K562 (cell line): ENCODE measurements around the gene IPO8. TPM values are rescaled to one million over a fixed set of nuclear protein-coding genes. Genes with fewer than 3 reads are reported as not detected.
"Not testable (repeated sequence)": the region's sequence is repeated elsewhere in the genome, so short reads cannot be mapped to it uniquely, and the experiment has no call there.

Source experiments
- ATAC-seq: fragments of 200-7000 bp; cut with Tn5 transposase; 3 replicates; pipeline ENCODE4 v1.9.1; 2020; ENCODE audit warnings: moderate library complexity
- BruUV-seq: library from RNA; stranded (reverse); fragments of 400-500 nt; replicated peaks from 2 replicates; lab custom pipeline; 2021; lab: Mats Ljungman, UMichigan
- CTCF ChIA-PET: fragments of 300-600 bp; formaldehyde crosslinking; extraction: SDS; loops from one replicate; lab custom pipeline; 2021; ENCODE audit warnings: low intra/inter-chr PET ratio; lab: Yijun Ruan, JAX
- POLR2A ChIA-PET: fragments of 300-600, 350-650 bp; sonication (Branson Sonifier 250); formaldehyde crosslinking; extraction: SDS; loops from one replicate; lab custom pipeline; 2021; ENCODE audit warnings: antibody characterized with exemption, inconsistent platforms; lab: Yijun Ruan, JAX
- DNase-seq, 4 experiments: peaks; one replicate each; pipeline versions ENCODE4 v3.0.0 to v3.0.0-alpha.2; 2011 to 2018; ENCODE audit warnings: low spot score in 3 of 4, mixed read lengths in 3 of 4; ENCODE audit errors: extremely low read depth in 1 of 4
- FAIRE-seq: peaks from 2 replicates; lab custom pipeline; 2011; peaks lifted over from hg19 to GRCh38; lab: Jason Lieb, UNC
- H2AFZ ChIP-seq: 2 replicates; pipeline ENCODE4 v1.6.0; 2011; ENCODE audit warnings: low read depth, low read length, control low read depth, inconsistent platforms
- H3K27ac ChIP-seq: fragments of 200-600 bp; 3 replicates; pipeline ENCODE4 v1.8.0; 2011; ENCODE audit warnings: low read depth, mild to moderate bottlenecking, control low read depth, inconsistent platforms, low read length, moderate library complexity, mixed read lengths; ENCODE audit errors: extremely low read depth
- H3K27me3 ChIP-seq, 2 experiments: fragments of 300-600 bp in 1 of 2; 2 replicates in 1 of 2; 3 replicates in 1 of 2; pipeline versions ENCODE4 v1.6.0 to v1.8.0; 2011; ENCODE audit warnings: inconsistent platforms in 2 of 2, low read length in 2 of 2, mild to moderate bottlenecking in 1 of 2, mixed read lengths in 1 of 2, moderate library complexity in 1 of 2; ENCODE audit not compliant: control insufficient read depth in 2 of 2, insufficient read depth in 2 of 2
- H3K36me3 ChIP-seq: fragments of 300-600 bp; 3 replicates; pipeline ENCODE4 v1.8.0; 2011; ENCODE audit warnings: mild to moderate bottlenecking, low read length, inconsistent platforms; ENCODE audit not compliant: control insufficient read depth, insufficient read depth
- H3K4me1 ChIP-seq, 2 experiments: fragments of 200-600 bp in 1 of 2; replicated peaks in 1 of 2; 2 replicates in 1 of 2; 3 replicates in 1 of 2; pipeline versions ENCODE4 v1.5.1 to v1.8.0; 2011; ENCODE audit warnings: inconsistent platforms in 2 of 2, low read length in 2 of 2, mild to moderate bottlenecking in 1 of 2, mixed read lengths in 1 of 2, moderate library complexity in 1 of 2; ENCODE audit not compliant: control insufficient read depth in 2 of 2, insufficient read depth in 2 of 2
- H3K4me2 ChIP-seq: 2 replicates; pipeline ENCODE4 v1.6.1; 2011; ENCODE audit warnings: low read length, control low read depth, inconsistent platforms, mixed read lengths; ENCODE audit not compliant: insufficient read depth
- H3K4me3 ChIP-seq: fragments of 200-600 bp; sonication (generic), shearing (Covaris generic); 2 replicates; pipeline ENCODE4 v1.5.1; 2016; ENCODE audit warnings: control low read depth, inconsistent platforms
- H3K79me2 ChIP-seq: fragments of 200-600 bp; 3 replicates; pipeline ENCODE4 v1.8.0; 2011; ENCODE audit warnings: low read length, inconsistent platforms; ENCODE audit not compliant: control insufficient read depth, insufficient read depth
- H3K9ac ChIP-seq, 2 experiments: 2 replicates each; pipeline versions ENCODE4 v1.6.0 to v1.6.1; 2011; ENCODE audit warnings: low read depth in 2 of 2, low read length in 2 of 2, control low read depth in 1 of 2, inconsistent platforms in 1 of 2, mild to moderate bottlenecking in 1 of 2, mixed read lengths in 1 of 2; ENCODE audit not compliant: insufficient read depth in 1 of 2
- H3K9me1 ChIP-seq: one replicate; pipeline ENCODE4 v1.6.0; 2011; ENCODE audit warnings: inconsistent platforms, mild to moderate bottlenecking, low read length, moderate library complexity; ENCODE audit not compliant: control insufficient read depth, insufficient read depth
- H3K9me3 ChIP-seq: replicated peaks from 2 replicates; pipeline ENCODE4 v1.5.1; 2011; ENCODE audit warnings: low read depth, low read length, inconsistent platforms; ENCODE audit not compliant: control insufficient read depth, insufficient read depth
- H4K20me1 ChIP-seq: replicated peaks from 2 replicates; pipeline ENCODE4 v1.6.1; 2011; ENCODE audit warnings: low read length, inconsistent platforms, mixed read lengths; ENCODE audit not compliant: control insufficient read depth, insufficient read depth
- C11orf30 ChIP-seq: fragments of 450-650 bp; IDR thresholded peaks from 2 replicates; pipeline ENCODE4 v1.6.1; 2016; ENCODE audit warnings: low read depth, mild to moderate bottlenecking
- EP400 ChIP-seq: fragments of 450-650 bp; IDR thresholded peaks from 2 replicates; pipeline ENCODE4 v1.6.1; 2017; ENCODE audit warnings: antibody characterized with exemption, mild to moderate bottlenecking, moderate library complexity
- HNRNPH1 ChIP-seq: fragments of 200-400 bp; formaldehyde crosslinking; optimal IDR thresholded peaks from 2 replicates; pipeline ENCODE3; 2017; ENCODE audit warnings: low read depth, mild to moderate bottlenecking, low read length, moderate library complexity
- MAFF ChIP-seq: IDR thresholded peaks from 2 replicates; pipeline ENCODE4 v1.6.1; 2012; ENCODE audit warnings: low read length, improper control_type of control experiment
- MAFK ChIP-seq: IDR thresholded peaks from 2 replicates; pipeline ENCODE4 v1.6.1; 2011; ENCODE audit warnings: low read length, improper control_type of control experiment
- MBD2 ChIP-seq: sonication (generic); IDR thresholded peaks from 2 replicates; pipeline ENCODE4 v1.6.1; 2016; ENCODE audit warnings: low read depth, borderline replicate concordance
- ZNF316 ChIP-seq: fragments of 450-650 bp; IDR thresholded peaks from 2 replicates; pipeline ENCODE4 v1.6.1; 2016
- ZNF699 ChIP-seq: fragments of 250-450 bp; sonication (Bioruptor Pico); IDR thresholded peaks from 2 replicates; pipeline ENCODE4 v1.8.0; 2021; ENCODE audit warnings: mild to moderate bottlenecking, moderate library complexity; ENCODE audit not compliant: insufficient replicate concordance
- WGBS: fragments of 100-300 bp; shearing (Covaris generic); methylation state at CpG from one replicate; pipeline ENCODE4 v1.1.6; 2016; ENCODE audit warnings: low coverage, mixed read lengths; ENCODE audit not compliant: insufficient coverage; ENCODE audit errors: missing lambda C conversion rate; 5-methylcytosine and 5-hydroxymethylcytosine counted together
- in situ Hi-C: fragments of 300-500 bp; cut with MboI; formaldehyde crosslinking; loops from 4 replicates; pipeline ENCODE4 v1.15.0; 2018; ENCODE audit warnings: inconsistent platforms, mixed read lengths
- intact Hi-C: fragments of 100-400 bp; cut with micrococcal nuclease; formaldehyde crosslinking; loops from 2 replicates; pipeline ENCODE4 v1.14.2; 2022
- polyA plus RNA-seq, 8 experiments: library from polyadenylated mRNA; depleted of rRNA in 4 of 8; stranded (reverse) in 5 of 8; unstranded in 3 of 8; fragments of >200 nt; fragmentation: Nextera tagmentation in 2 of 8; fragmentation: Illumina TruSeq in 1 of 8; extraction: Ambion mirVana in 2 of 8; extraction: Trizol in 1 of 8; gene quantifications; 2 replicates each; pipeline versions ENCODE4 v1.2.1 to v1.2.3, GENCODE V29; 2011 to 2014; ENCODE audit warnings: inconsistent platforms in 1 of 8, missing spikeins in 1 of 8
- total RNA-seq, 7 experiments: library from RNA; depleted of rRNA in 6 of 7; stranded (reverse); fragments of >200 nt in 6 of 7; fragmentation: Illumina TruSeq in 2 of 7; extraction: Trizol in 2 of 7; gene quantifications; 2 replicates each; pipeline versions ENCODE4 v1.2.1 to v1.2.3, GENCODE V29; 2011 to 2021; ENCODE audit warnings: low replicate concordance in 1 of 7
- TF ChIP-seq, protein P1 (sequence below): sonication (generic); formaldehyde crosslinking; IDR thresholded peaks from 2 replicates; pipeline ENCODE4 v1.8.1; 2023; ENCODE audit warnings: mild to moderate bottlenecking, missing genetic modification reagents

IPO8 gene
- total and polyA plus RNA-seq, 9 of the 15 experiments (the other 6 are each of a cell fraction or from before 2014, with no cell fraction given) = 6.5 to 39.6 (median 24.7) TPM

- TF ChIP-seq HNRNPH1 (no peak), MBD2 (no peak)
These were observed 101.2 kb downstream of the IPO8 start (continued) for GRCh38 chr12:30594509-30594908.

- BruUV-seq, in situ Hi-C loops, intact Hi-C loops, H3K36me3 ChIP-seq, H3K27me3 ChIP-seq, H3K4me3 ChIP-seq, H3K27ac ChIP-seq, ATAC-seq, DNase-seq, H3K9me1 ChIP-seq, H3K9ac ChIP-seq, H4K20me1 ChIP-seq, FAIRE-seq, H2AFZ ChIP-seq, H3K4me1 ChIP-seq, CTCF ChIA-PET, H3K9me3 ChIP-seq, H3K79me2 ChIP-seq: not testable (repeated sequence)
- POLR2A ChIA-PET = interaction anchor here (1.4 kb wide), 1 partner anchor 10 kb away, joined by 6 read pairs; no protein-coding TSS in a partner anchor
- H3K4me2 ChIP-seq = 0 out of 2 replicates have a peak overlapping the region, but pooled peaks have one; percentile 41
- 6% methylated on average over 7 of the region's 13 CpGs for WGBS
These were observed 107.1 kb downstream of the IPO8 start for GRCh38 chr12:30588572-30588971.

GRCh38 chr12:30587782-30588181 lies 107.9 kb downstream of the IPO8 start:
- H3K4me3 ChIP-seq = no peak overlapping the region
- H3K79me2 ChIP-seq = no peaks in the 10 kb centered on the region
- no TSS peak for BruUV-seq
- no peaks in the 10 kb centered on the region for H3K9me1 ChIP-seq
- POLR2A ChIA-PET = interaction anchor here (0.9 kb wide), 1 partner anchor 50 kb away, joined by 3 read pairs; no protein-coding TSS in a partner anchor
- intact Hi-C loops = no loop called here
- 0 out of 2 replicates have a peak overlapping the region, but pooled peaks have one; percentile 41 for H3K4me2 ChIP-seq
- H4K20me1 ChIP-seq = no peaks in the 10 kb centered on the region
- WGBS = 42% methylated on average over 1 of the region's 1 CpG
- no peaks in the 10 kb centered on the region for H3K27me3 ChIP-seq
- CTCF ChIA-PET = no interaction called here
- no peaks in the 10 kb centered on the region for H3K4me1 ChIP-seq
- ATAC-seq (no peak), FAIRE-seq (no peak), DNase-seq (no peak)
- H3K9me3 ChIP-seq = no peaks in the 10 kb centered on the region
- H3K9ac ChIP-seq = no peak overlapping the region
- TF ChIP-seq EP400 (no peak), ZNF699 (CRISPR knock-in tag) (no peak), MAFK (peak; percentile 38; the same call in 1 of the 2 replicates), C11orf30 (peak; percentile 29; the same call in 1 of the 2 replicates), ZNF316 (peak; percentile 60), MAFF (peak; percentile 42; the same call in 1 of the 2 replicates)
- TF ChIP-seq, protein P1, sequence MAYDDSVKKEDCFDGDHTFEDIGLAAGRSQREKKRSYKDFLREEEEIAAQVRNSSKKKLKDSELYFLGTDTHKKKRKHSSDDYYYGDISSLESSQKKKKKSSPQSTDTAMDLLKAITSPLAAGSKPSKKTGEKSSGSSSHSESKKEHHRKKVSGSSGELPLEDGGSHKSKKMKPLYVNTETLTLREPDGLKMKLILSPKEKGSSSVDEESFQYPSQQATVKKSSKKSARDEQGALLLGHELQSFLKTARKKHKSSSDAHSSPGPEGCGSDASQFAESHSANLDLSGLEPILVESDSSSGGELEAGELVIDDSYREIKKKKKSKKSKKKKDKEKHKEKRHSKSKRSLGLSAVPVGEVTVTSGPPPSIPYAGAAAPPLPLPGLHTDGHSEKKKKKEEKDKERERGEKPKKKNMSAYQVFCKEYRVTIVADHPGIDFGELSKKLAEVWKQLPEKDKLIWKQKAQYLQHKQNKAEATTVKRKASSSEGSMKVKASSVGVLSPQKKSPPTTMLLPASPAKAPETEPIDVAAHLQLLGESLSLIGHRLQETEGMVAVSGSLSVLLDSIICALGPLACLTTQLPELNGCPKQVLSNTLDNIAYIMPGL = no peak
- H2AFZ ChIP-seq = no peak overlapping the region
- in situ Hi-C loops = no loop called here
- no peaks in the 10 kb centered on the region for H3K36me3 ChIP-seq
- no peak overlapping the region for H3K27ac ChIP-seq
